Activated CD8-positive, alpha-beta memory T cell treated with anti-CD3 and anti-CD28 coated beads for 4 hours (primary cell): ENCODE results near the gene ANXA9.

Experiments
- DNase-seq, 2 donors: peaks; one replicate each; pipeline ENCODE4 v3.0.0-alpha.2; 2020; ENCODE audit warnings: low read depth in 2 of 2

Gene ANXA9

DNA sequence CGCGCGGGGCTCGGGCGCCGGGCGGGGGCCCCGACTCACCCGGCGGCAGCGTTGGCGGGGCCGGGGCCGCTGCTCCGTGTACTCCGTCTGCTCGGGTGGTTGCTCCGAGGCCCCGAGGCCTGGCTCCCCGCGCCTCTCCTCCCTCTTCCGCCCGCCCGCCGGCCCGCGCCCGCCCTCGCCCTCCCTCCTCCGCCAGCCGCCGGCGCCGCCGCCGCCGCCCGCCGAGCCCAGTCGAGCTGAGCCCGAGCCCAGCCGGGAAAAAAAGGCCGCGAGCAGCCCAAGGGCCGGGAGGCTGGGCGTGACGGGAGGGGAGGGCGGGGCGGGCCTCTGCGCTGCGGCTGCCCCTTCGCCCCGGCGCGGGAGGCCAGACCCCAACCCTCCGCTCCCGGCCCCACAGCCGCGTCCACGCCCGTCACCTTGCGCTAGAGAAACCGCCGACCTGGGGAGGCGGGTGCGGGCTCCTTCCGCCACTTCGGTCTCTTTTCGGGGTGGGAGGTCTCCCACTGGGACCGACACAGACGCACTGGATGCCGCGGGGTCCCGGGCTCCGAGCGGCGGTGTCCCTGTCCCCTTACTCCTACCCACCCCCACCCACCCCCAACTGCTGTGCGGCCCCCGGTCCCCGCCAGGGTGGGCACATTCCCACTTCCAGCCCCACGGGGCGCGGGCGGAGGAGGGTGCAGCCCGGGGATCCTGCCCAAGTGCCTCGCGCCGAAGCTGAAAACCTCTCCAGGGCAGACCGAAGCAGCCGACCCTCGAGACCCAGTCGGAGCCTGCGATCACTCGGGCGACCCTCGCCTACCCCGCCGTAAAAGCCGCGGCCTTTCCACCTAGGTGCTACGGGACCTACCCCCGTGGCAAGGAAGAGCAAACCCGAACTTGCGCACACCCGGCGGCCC, 7.3 kb upstream of the ANXA9 start, which contains the start of gene CERS2:
TSS of gene CERS2 (minus strand) at position 256 of the 899 bp plus-strand sequence. CDS start 5,745 bp downstream, outside the sequence.
- peak; percentile 45 to 46 for DNase-seq

DNA sequence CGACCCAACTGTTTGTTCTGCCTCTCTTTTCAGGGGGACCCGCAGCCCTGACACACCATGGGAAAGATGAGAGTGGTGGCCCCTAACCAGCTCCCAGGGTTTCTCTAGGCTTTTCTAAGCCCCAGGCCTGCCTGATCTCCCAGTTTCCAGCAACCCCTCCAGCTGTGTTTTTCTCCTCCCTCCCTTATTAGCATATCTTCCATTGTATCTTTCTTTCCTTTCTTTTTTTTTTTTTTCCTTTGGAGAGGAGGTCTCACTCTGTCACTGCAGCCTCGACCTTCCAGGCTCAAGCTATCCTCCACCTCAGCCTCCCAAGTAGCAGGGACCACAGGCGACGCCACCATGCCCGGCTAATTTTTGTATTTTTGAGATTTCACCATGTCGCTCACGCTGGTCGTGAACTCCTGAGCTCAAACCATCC, 5.7 kb upstream of the ANXA9 start:
- DNase-seq, result no peak

DNA sequence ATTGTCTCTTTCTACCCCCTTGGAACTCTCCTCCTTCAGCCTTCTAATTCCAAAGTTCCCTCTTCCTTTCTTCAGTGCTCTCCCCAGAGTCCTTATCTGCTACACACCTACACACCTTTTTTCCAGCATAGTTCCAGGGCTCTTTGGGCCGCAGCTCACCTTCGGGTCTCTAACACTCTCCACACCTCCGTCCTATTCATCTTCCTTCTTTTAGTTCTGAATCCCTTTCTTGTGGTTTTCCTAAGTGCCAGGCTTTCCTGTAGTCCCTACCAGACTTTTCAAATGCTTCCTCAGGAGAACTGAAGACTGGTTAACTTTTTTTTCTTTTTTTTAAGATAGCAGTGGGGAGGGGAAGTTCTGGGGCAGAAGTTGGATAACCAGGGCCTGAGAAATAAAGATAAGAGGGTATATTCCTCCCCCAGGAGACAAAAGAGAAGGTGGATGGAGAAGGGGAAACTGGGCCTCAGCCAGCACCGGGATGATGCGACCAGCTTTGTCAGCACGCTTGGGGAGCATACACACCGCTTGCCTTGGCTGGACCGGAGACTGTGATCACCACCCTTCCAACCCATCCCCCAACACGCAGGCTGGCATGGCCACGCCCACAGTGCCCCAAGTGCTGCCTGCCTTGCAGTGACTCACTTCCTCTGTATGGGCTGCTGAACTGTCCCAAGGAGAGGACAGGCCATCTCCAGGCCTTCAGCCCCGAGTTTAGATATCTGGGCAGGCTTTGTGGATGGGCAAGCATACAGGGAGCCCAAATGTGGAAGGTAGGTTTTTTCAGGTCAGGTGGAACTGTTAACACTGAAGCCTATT, 5.0 kb upstream of the ANXA9 start:
- peak; percentile 48 to 54 for DNase-seq

DNA sequence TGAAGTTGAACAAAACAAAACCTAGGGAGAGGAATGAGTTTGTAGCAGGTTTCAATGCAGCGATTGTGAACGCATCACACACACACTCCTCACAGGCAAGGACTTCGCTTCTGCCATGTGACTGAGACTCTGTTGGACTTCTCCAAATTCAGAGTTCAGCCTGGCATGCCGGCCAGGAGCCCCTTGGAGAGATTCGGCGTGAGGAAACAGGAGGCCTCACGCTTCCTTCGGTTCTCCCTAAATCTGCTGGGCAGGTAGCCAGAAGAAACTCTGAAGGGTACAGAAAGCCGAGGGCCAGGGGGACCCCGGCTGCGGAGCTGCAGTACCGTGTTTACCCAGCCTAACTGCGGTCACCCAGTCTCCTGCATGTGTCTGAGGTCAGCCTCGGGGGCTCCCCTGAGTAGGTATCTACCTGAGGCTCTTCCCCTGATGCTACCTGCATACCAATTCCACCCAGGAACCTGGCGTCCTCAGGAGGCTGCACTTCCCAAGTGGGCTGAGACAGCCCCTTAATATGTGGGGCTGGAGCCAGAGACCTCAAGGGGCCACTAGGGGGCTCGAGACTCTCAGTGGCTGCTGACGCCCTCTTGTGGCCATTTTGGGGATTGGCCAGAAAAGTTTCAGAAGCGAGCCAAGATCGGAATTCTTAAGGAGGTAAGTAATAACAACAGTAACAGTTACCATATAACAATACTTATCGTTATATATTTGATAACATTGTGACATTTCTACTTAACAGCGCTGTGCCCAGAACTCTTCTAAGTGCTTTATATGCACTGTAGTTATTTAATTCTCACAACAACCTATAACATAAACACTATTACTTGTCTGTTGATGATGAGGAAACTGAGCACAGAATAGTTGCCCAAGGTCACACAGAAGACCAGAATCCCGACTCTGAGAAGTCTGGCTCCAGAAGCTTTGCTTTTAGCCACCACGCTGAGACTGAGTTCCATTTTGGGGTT, 2.7 kb upstream of the ANXA9 start:
- DNase-seq, result peak; percentile 76 to 78

DNA sequence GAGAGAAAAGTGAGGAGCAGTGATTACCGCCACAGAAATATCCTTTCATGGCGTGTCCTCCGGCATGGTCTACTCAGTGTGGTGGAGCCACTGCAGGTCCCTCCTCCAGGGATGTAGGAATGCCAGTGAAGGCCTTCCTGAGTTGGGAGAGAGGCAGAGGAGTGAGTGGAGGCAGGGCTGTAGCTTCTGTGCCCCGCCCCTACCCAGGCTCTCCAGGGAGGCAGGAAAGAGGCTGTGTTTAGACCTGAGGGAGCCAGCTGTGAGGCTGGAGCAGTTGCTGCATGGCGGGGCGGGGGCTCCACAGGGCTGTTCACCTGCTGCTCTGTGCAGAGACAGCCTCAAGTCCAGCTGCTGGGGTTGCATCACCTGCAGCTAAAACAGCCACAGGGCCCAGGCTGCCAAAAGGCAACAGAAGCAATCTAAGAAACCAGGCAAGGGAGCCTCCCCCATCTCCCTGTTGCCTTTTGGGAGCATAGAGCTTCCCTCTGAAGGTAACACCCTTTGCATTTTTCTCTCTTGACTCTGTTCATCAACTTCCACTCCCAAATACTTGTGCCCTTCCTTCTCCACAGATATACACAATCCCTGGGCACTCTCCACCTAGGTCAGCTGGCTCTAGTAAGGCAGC, 801 bp upstream of the ANXA9 start:
- DNase-seq, result no peak

DNA sequence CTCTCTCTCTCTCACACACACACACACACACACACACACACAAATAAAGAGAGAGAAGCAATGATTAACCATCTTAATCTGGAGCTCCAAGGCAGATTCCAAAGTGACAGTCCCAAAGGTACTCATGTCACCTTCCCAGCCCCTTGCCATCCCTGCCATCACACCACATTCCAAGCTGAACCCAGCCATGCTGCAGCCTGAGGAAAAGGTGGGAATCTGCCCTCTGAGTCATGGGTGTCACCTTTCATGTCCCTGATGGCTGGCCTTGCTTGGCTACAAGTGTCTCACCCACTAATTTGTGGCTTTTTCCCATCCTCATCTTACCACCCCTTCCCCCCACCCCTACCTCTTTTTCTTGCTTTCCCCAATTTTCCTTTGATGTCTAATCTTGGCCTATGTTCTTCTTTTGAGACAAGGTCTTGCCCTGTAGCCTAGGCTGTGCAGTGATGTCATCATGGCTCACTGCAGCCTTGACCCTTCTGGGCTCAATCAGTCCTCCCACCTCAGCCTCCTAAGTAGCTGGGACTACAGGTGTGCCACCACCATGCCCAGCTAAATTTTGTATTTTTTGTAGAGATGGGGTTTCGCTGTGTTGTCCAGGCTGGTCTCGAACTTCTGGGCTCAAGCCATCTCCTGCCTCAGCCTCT, 3.2 kb downstream of the ANXA9 start:
- DNase-seq, result no peak

DNA sequence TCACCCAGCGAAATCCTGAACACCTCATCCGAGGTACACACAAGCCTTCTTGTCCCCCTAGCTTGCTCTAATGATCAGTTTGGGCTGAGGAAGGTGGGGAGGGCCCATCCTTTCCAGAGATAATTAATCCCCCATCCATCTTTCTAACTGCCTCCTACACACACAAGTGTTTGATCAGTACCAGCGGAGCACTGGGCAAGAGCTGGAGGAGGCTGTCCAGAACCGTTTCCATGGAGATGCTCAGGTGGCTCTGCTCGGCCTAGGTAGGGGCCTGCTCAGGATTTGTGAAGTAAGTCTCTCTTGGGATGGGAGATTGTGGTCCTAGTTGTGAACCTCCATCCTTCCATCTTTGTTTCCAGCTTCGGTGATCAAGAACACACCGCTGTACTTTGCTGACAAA, 5.8 kb downstream of the ANXA9 start:
- no peak for DNase-seq

DNA sequence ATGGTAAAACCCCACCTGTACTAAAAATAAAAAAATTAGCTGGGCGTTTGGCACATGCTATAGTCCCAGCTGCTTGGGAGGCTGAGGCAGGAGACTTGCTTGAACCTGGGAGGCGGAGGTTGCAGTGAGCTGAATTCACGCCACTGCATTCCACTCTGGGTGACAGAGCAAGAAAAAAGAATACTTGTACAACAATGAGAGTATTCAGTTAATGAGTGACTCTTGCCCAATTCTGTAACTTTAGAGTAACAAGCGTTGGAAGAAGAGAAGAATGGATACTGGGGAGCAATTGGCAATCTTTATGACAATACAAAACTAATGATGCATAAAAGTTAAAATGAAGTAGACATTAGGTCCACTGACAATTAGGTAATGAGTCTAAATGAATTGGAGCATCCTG, 10.5 kb downstream of the ANXA9 start:
- DNase-seq, result no peak

DNA sequence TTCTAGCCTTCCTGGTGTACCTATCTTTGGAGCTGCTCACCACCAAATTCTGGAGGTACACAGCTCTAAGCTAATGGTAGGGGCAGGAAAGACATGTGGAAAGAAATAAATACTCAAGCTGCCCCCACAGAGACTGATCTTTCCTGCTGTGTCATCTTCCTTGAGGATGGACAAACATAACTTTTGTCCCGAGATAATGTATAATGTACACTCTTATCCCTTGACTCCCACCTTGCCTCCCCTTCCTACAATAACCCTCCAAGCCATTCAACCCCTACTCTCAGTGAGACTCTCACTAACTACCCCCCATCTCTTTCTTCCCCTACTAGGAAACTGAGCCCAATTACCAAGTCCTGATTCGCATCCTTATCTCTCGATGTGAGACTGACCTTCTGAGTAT, 12.2 kb downstream of the ANXA9 start:
- DNase-seq, result no peak

DNA sequence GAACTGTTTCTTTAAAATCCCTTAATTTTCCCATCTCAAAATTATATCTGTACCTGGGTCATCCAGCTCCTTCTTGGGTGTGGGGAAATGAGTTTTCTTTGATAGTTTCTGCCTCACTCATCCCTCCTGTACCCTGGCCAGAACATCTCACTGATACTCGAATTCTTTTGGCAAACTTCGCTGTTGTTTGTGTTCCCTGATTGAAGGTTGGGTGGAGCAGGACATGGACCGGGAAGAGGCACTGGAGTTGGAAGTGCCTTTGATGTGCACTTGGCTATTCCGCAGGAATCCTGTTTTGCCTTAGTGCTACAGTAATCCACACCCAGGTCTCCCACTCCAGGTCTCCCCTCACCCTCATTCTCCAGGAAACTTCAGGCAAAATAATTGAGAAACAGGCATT, 13.4 kb downstream of the ANXA9 start:
- no peak for DNase-seq

DNA sequence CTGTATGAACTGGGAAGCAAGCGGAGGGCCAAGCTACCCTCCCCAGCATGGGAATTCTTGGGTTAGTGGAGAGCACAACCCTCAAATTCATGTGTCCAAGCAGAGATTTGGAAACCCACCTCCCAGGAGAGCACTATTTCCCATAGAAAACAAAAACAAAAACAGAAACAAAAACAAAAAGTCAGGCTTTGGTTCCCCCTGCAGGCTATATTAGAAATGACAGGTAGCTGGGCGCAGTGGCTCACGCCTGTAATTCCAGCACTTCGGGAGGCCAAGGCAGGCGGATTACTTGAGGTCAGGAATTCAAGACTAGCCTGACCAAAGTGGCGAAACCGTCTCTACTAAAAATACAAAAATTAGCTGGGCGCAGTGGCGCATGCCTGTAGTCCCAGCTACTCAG, 13.8 kb downstream of the ANXA9 start:
- DNase-seq, result no peak

DNA sequence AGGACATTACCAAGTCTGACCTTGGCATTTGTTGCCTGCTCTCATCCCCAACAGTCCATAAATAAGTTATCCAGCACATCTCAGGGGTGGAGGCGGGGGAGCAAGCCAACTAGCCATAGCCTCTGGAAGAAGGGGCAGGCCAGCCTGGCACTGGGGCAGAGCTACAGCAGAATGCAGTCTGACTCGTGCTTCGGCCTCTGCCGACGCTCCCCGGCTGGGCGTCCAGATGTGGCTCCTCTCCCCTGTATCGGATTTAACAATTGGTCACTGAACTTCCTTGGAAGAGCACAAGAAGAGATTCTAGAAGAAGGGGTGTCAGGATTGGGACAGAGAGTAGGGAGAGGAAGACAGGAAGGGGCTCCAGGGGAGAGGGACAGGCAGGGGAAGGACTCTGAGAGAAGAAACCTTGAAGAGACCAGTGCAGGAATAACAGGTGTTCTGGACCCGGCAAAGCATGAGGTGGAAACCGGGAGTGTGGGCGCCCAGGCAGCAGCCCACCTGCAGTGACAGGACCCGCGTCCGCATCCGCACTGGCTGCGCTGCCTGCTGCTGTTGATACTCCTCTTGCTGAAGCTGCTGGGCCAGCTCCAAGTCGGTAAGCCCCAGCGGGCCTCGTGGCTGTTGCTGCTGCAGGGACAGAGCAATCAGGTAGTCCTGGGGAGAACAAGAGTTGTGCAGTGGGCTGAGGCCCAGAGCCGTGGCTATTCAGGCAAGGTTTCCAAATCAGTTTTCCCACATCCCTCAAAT, 15.2 kb downstream of the ANXA9 start:
- DNase-seq, result no peak

DNA sequence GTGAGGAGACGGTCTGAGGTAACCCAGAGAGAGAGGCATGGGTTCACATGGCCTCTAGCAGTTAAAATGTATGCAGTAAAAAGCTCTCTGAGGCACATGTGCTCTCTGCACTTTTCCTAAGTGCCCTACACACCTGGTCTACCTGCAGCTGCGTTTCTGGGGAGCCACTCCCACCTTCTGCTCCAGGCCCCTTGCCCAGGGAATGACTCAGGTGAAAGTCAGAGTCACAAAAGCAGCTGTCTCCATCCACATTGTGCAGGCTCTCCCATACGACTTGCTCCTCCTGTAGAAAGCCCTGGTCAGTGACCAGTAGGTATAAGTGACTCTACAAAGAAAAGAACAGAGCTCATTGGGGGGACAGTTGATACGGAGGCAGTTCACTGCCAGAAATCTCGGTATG, 15.9 kb downstream of the ANXA9 start:
- DNase-seq, result no peak

DNA sequence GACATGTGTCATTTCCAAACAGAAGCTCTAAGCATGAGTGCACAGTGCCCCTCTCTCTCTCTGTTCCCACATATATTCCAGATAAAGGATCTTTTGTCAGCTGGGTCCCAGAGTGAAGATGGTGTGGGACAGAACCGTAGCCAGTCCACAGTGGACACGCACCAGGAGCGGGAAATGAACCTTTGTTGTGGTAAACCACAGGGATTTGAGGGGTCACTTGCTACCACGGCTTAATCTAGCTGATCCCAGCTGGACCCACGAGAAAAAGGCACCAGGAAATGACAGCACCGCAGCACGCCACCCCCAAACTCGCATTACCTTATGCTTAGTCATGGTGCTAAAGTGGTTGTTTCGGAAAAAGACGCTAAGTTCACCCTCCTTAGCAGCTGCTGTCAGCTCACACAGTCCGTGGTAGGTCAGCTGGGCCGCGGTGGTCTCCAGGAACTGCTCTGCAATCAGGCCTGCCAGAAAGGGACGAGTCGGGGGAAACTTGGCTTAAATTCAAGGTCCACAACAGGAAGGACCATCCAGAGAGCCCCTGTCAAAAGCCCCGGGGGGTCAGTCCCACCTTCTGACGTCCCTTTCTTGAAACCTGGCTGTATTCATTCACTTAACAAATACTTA, 17.1 kb downstream of the ANXA9 start:
- DNase-seq, result no peak

DNA sequence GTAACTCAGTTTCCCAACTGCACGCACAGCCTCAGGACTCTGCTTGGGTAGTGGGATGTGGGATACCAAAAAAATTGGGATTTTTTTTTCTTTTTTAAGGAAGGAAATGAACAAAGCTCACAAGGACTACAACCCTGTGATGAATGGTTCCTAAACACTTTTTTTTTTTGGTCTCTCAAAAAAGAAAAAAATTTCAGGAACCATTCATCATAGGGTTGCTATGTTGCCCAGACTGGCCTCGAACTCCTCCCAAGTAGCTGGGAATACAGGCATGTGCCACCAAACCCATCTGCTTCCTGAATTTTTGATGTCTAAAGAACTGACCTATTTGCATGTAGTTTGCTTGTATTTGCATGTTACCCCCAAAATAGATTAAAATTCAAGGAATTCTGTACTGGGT, 17.8 kb downstream of the ANXA9 start:
- no peak for DNase-seq

DNA sequence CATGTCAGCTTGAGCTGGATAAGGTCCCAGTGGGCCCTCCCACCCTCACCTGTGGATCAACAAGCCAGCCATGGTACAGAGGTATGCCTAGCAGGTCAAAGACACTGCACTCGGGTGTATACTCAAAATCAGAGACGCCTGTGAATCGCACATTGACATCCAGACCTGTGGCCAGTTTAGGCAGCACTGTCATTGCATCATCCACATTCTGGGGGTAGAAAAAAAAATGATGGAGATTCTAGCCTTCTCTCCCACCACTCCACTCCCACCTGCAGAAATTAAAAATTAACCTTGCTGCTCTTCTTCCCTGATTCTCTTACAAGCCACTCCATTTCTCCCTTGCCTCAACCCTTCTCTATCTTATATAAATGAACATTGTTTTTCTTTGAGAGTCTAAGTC, 18.3 kb downstream of the ANXA9 start:
- no peak for DNase-seq

DNA sequence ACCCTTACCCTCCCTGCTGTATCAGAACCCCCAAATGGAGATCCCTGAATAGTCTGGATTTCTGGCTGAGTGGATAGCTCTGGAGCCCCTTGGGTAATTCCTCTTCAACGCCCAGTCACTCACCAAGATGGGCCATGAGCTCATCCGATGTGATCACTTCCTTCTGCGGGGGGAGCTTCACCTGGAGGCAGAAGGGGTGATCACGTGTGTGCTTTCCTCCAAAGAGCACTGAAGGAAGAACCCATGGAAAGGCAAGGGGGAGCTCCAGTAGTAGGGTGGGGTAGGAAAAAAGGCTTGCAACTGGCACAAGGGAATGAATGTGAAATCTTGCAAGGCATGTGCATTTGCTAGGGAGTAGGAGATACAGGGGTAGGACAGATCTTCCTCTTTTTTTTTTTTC, 19.5 kb downstream of the ANXA9 start:
- no peak for DNase-seq

DNA sequence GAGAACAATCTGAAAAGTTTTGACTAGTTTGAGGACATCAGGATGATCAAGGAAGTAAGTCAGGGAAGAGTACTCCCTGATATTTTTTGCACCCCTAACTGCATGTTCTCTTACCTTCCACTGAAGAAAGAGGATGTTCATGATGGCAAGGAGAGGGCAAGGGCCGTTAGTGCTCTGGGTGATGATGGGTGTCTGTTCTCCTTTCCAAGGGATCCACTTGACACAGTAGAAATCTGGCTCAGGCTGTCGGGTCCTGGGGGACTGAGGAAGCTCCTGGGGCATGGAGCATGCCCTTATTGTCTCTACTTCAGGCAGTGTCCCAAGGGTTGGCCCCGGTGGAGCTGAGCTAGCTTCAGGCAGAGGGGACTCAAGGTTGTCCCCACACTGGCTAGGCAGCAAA, 20.0 kb downstream of the ANXA9 start:
- DNase-seq, result no peak

DNA sequence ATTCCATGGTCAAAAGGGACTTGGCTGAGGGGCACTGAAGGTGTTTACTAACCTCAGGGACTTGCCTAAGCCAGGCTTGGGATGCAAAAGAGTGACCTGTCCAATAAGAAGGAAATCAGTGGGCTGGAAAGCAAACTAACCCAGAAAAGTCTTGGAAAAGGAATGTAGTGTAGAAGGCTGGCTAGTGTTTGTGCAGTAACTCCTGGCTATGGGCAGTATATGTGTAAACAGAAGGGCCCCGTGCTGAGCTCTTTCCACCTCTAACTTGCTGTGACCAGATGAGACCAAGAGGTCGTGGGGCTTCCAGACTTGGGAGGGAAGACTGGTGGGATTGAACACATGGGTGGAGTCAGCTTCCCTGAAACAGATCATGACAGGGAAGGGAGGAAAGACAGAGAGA, 20.5 kb downstream of the ANXA9 start:
- no peak for DNase-seq

DNA sequence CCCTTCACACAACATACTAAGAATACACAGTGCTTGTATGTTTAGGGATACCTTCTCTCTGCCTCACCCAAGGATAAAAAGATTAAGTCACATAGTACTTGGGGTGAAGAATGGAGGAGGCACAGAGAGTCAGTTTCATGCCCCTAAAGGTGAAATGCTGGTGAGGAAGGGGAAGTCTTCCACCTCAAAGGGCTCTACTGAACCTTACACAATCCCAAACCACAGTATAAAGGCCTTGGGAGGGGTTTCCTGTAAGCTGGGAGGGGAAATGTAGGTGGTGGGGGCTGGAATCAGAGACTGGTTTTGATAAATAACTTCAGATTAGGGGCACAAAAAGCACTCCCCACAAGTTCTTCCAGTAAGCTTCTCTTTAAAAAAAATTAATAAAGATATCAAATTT, 21.1 kb downstream of the ANXA9 start:
- no peak for DNase-seq
